Tibial nerve (tissue), 4 donors: ENCODE data around the gene KLHL24.
"Not testable (repeated sequence)": the region's sequence is repeated elsewhere in the genome, so short reads cannot be mapped to it uniquely, and the experiment has no call there.

Experiments used
- EP300 ChIP-seq, 2 donors: sonication (generic); formaldehyde crosslinking; IDR thresholded peaks; one replicate each; pipeline ENCODE4 v1.6.1; 2017; ENCODE audit warnings: antibody characterized with exemption in 2 of 2, mild to moderate bottlenecking in 1 of 2
- POLR2A ChIP-seq, 2 donors: fragments of 450-650 bp; IDR thresholded peaks; one replicate each; pipeline ENCODE4 v1.6.1; 2017; ENCODE audit warnings: antibody characterized with exemption in 2 of 2, mild to moderate bottlenecking in 2 of 2, moderate library complexity in 2 of 2
- TF ChIP-seq, protein P1 (sequence below), 5 experiments: fragments of 200-600 bp in 3 of 5; fragments of 450-650 bp in 2 of 5; sonication (generic) in 3 of 5; IDR thresholded peaks; one replicate each; pipeline ENCODE4 v1.5.1; 2016 to 2019; ENCODE audit warnings: antibody characterized with exemption in 5 of 5, mild to moderate bottlenecking in 3 of 5, moderate library complexity in 2 of 5

DNA sequence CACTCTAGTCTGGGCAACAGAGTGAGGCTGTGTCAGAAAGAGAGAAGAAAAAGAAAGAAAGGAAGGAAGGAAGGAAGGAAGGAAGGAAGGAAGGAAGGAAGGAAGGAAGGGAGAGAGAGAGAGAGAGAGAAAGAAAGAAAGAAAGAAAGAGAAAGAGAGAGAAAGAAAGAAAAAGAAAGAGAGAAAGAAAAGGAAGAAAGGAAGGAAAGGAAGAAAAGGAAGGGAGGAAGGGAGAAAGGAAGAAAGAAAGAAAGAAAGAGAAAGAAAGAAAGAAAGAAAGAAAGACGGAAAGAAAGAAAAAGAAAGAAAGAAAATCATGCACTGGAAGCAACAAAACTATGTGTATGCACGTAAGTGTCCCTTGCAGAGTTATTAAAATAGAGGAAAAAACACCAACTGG, 12.9 kb upstream of the KLHL24 start:
- TF ChIP-seq, protein P1, sequence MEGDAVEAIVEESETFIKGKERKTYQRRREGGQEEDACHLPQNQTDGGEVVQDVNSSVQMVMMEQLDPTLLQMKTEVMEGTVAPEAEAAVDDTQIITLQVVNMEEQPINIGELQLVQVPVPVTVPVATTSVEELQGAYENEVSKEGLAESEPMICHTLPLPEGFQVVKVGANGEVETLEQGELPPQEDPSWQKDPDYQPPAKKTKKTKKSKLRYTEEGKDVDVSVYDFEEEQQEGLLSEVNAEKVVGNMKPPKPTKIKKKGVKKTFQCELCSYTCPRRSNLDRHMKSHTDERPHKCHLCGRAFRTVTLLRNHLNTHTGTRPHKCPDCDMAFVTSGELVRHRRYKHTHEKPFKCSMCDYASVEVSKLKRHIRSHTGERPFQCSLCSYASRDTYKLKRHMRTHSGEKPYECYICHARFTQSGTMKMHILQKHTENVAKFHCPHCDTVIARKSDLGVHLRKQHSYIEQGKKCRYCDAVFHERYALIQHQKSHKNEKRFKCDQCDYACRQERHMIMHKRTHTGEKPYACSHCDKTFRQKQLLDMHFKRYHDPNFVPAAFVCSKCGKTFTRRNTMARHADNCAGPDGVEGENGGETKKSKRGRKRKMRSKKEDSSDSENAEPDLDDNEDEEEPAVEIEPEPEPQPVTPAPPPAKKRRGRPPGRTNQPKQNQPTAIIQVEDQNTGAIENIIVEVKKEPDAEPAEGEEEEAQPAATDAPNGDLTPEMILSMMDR (IDR thresholded peaks at IDR 0.05), result not testable (repeated sequence)
- TF ChIP-seq POLR2A, EP300 (IDR thresholded peaks at IDR 0.05): not testable (repeated sequence)
